HCT116 (cell line): ENCODE measurements around the gene PLEKHG5. TPM values are rescaled to one million over a fixed set of nuclear protein-coding genes. Genes with fewer than 3 reads are reported as not detected.
"Not testable (repeated sequence)": the region's sequence is repeated elsewhere in the genome, so short reads cannot be mapped to it uniquely, and the experiment has no call there.

Experiments used
- ATAC-seq: fragments of 200-7000 bp; cut with Tn5 transposase; 2 replicates; pipeline ENCODE4 v1.9.1; 2020; ENCODE audit warnings: mild to moderate bottlenecking, moderate library complexity
- BruUV-seq: library from RNA; stranded (reverse); fragments of 400-500 nt; replicated peaks from 2 replicates; lab custom pipeline; 2021; lab: Mats Ljungman, UMichigan
- CTCF ChIA-PET: fragments of 300-600 bp; sonication (Branson Sonifier 250); formaldehyde crosslinking; loops from one replicate; lab custom pipeline; 2021; ENCODE audit warnings: antibody characterized with exemption; lab: Charles Lee
- POLR2A ChIA-PET: fragments of 300-600, 350-600 bp; sonication (Branson Sonifier 250); formaldehyde crosslinking; loops from one replicate; lab custom pipeline; 2021; ENCODE audit warnings: antibody characterized with exemption; lab: Charles Lee
- RAD21 ChIA-PET, 2 experiments: fragments of 300-600 bp; sonication (Branson Sonifier 250); formaldehyde crosslinking; loops; one replicate each; lab custom pipeline; 2023; ENCODE audit warnings: low total read pairs in 2 of 2; ENCODE audit not compliant: uncharacterized antibody in 2 of 2, unreplicated experiment in 2 of 2, low non-redundant PET in 1 of 2; lab: Charles Lee
- DNase-seq: peaks from one replicate; pipeline ENCODE4 v3.0.0-alpha.2; 2010; ENCODE audit warnings: low read depth, low spot score
- H2AFZ ChIP-seq: fragments of 200-600 bp; shearing (Covaris generic), sonication (generic); 2 replicates; pipeline ENCODE4 v1.6.1; 2017; ENCODE audit warnings: low read depth, mixed run types, mixed read lengths, antibody characterized with exemption, low read length; ENCODE audit not compliant: poor library complexity, severe bottlenecking
- H3K27ac ChIP-seq: 2 replicates; pipeline ENCODE4 v1.5.1; 2012; ENCODE audit warnings: low read depth, low read length
- H3K27me3 ChIP-seq: fragments of 200-600 bp; sonication (generic); 2 replicates; pipeline ENCODE4 v1.6.1; 2016; ENCODE audit warnings: mixed run types, low read length, mixed read lengths; ENCODE audit not compliant: insufficient read depth
- H3K36me3 ChIP-seq, 2 experiments: fragments of 200-500 bp in 1 of 2; fragments of 200-600 bp in 1 of 2; sonication (Bioruptor generic) in 1 of 2; sonication (generic) in 1 of 2; 2 replicates each; pipeline versions ENCODE4 v1.5.1 to v1.6.1; 2014 to 2016; ENCODE audit warnings: low read length in 2 of 2, inconsistent platforms in 1 of 2, mixed read lengths in 1 of 2, mixed run types in 1 of 2; ENCODE audit not compliant: insufficient read depth in 2 of 2, control insufficient read depth in 1 of 2
- H3K4me1 ChIP-seq, 2 experiments: fragments of 200-600 bp in 1 of 2; sonication (generic) in 1 of 2; 2 replicates each; pipeline versions ENCODE4 v1.5.1 to v1.6.1; 2012 to 2017; ENCODE audit warnings: low read length in 2 of 2, inconsistent platforms in 1 of 2, mild to moderate bottlenecking in 1 of 2, mixed read lengths in 1 of 2, mixed run types in 1 of 2, moderate library complexity in 1 of 2; ENCODE audit not compliant: insufficient read depth in 2 of 2, control insufficient read depth in 1 of 2
- H3K4me2 ChIP-seq: fragments of 200-600 bp; sonication (generic); 2 replicates; pipeline ENCODE4 v1.6.1; 2017; ENCODE audit warnings: mixed run types, low read length, mixed read lengths
- H3K4me3 ChIP-seq, 2 experiments: fragments of 200-600 bp in 1 of 2; sonication (generic) in 1 of 2; replicated peaks in 1 of 2; 2 replicates each; pipeline ENCODE4 v1.5.1; 2011 to 2016; ENCODE audit warnings: low read length in 2 of 2, control low read depth in 1 of 2, low read depth in 1 of 2, mild to moderate bottlenecking in 1 of 2, mixed read lengths in 1 of 2, mixed run types in 1 of 2
- H3K79me2 ChIP-seq: fragments of 200-600 bp; sonication (generic); 2 replicates; pipeline ENCODE4 v1.6.1; 2017; ENCODE audit warnings: mild to moderate bottlenecking, mixed run types, low read length, moderate library complexity, mixed read lengths; ENCODE audit not compliant: insufficient read depth
- H3K9ac ChIP-seq: fragments of 200-600 bp; sonication (generic); 2 replicates; pipeline ENCODE4 v1.6.1; 2016; ENCODE audit warnings: low read length, mixed read lengths
- H3K9me2 ChIP-seq: fragments of 200-600 bp; sonication (generic), shearing (Covaris generic); 2 replicates; pipeline ENCODE4 v1.6.1; 2017; ENCODE audit warnings: mixed run types, mild to moderate bottlenecking, moderate library complexity; ENCODE audit not compliant: insufficient read depth
- H3K9me3 ChIP-seq, 2 experiments: fragments of 200-500 bp in 1 of 2; fragments of 200-600 bp in 1 of 2; sonication (Bioruptor generic) in 1 of 2; sonication (generic) in 1 of 2; 2 replicates each; pipeline ENCODE4 v1.6.1; 2014 to 2017; ENCODE audit warnings: low read length in 2 of 2, mixed read lengths in 2 of 2, inconsistent platforms in 1 of 2, low read depth in 1 of 2, mild to moderate bottlenecking in 1 of 2, mixed run types in 1 of 2, moderate library complexity in 1 of 2; ENCODE audit not compliant: control insufficient read depth in 1 of 2, insufficient read depth in 1 of 2
- H4K20me1 ChIP-seq: fragments of 200-600 bp; sonication (generic), shearing (Covaris generic); 2 replicates; pipeline ENCODE4 v1.6.1; 2017; ENCODE audit warnings: mixed run types, mild to moderate bottlenecking, moderate library complexity; ENCODE audit not compliant: insufficient read depth
- EGR1 ChIP-seq: IDR thresholded peaks from 2 replicates; pipeline ENCODE4 v1.6.1; 2012; ENCODE audit warnings: low read depth
- FOSL1 ChIP-seq: IDR thresholded peaks from 2 replicates; pipeline ENCODE4 v1.6.1; 2012; ENCODE audit warnings: low read depth
- POLR2AphosphoS5 ChIP-seq: IDR thresholded peaks from 2 replicates; pipeline ENCODE4 v1.6.1; 2011; ENCODE audit warnings: mild to moderate bottlenecking, low read depth, low read length, moderate library complexity
- SIN3A ChIP-seq: IDR thresholded peaks from 2 replicates; pipeline ENCODE4 v1.6.1; 2012; ENCODE audit warnings: low read depth
- SP1 ChIP-seq: IDR thresholded peaks from 2 replicates; pipeline ENCODE4 v1.6.1; 2012; ENCODE audit warnings: low read depth
- ZBTB33 ChIP-seq: IDR thresholded peaks from 2 replicates; pipeline ENCODE4 v1.6.1; 2011; ENCODE audit warnings: mild to moderate bottlenecking, low read length, moderate library complexity; ENCODE audit not compliant: insufficient replicate concordance; ENCODE audit errors: extremely low read depth
- intact Hi-C: fragments of 100-400 bp; cut with micrococcal nuclease; formaldehyde crosslinking; loops from 2 replicates; pipeline ENCODE4 v1.10.0; 2022
- total RNA-seq: library from RNA; stranded (reverse); gene quantifications from one replicate; pipeline ENCODE4 v1.2.1, GENCODE V29; 2021; ENCODE audit not compliant: unreplicated experiment
- TF ChIP-seq, protein P1 (sequence below): IDR thresholded peaks from 2 replicates; pipeline ENCODE4 v1.6.1; 2012

PLEKHG5 gene
- total RNA-seq, 1 experiment from 2014 or later, result 33.0 TPM

- 0 out of 4 replicates have a peak, but pooled peaks cover 0 to 2% of the 10 kb centered on the region in 2 experiments for H3K36me3 ChIP-seq
- no peak overlapping the region for H2AFZ ChIP-seq
- BruUV-seq, result no TSS peak
- H3K79me2 ChIP-seq, result no peaks in the 10 kb centered on the region
- no peak for TF ChIP-seq EGR1
- TF ChIP-seq POLR2AphosphoS5, result no peak
- TF ChIP-seq FOSL1, result no peak
- TF ChIP-seq SIN3A, result no peak
- TF ChIP-seq, protein P1, sequence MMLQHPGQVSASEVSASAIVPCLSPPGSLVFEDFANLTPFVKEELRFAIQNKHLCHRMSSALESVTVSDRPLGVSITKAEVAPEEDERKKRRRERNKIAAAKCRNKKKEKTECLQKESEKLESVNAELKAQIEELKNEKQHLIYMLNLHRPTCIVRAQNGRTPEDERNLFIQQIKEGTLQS, result no peak
- no peak for TF ChIP-seq SP1
- no peak for TF ChIP-seq ZBTB33
- CTCF ChIA-PET, result no interaction called here
- no peak overlapping the region for H3K27ac ChIP-seq
- H3K9me2 ChIP-seq, result no peaks in the 10 kb centered on the region
- no peaks in the 10 kb centered on the region for H3K27me3 ChIP-seq
- no peaks in the 10 kb centered on the region for H3K9me3 ChIP-seq
- no peak for ATAC-seq
- H3K4me1 ChIP-seq, result peaks cover 0 to 11% of the 10 kb centered on the region in 2 experiments; a peak in 2 of 4 replicates
- intact Hi-C loops, result no loop called here
- H4K20me1 ChIP-seq, result no peaks in the 10 kb centered on the region
- no peak for DNase-seq
- H3K4me2 ChIP-seq, result no peak overlapping the region
- RAD21 ChIA-PET, result no interaction called here
- no peak overlapping the region for H3K4me3 ChIP-seq
- POLR2A ChIA-PET, result no interaction called here
- no peak overlapping the region for H3K9ac ChIP-seq
These were observed 36.4 kb downstream of the PLEKHG5 start for GRCh38 chr1:6454856-6455751.

- BruUV-seq, CTCF ChIA-PET, RAD21 ChIA-PET, POLR2A ChIA-PET, H2AFZ ChIP-seq, H3K9me2 ChIP-seq, H3K9me3 ChIP-seq, H3K4me3 ChIP-seq, H3K79me2 ChIP-seq, DNase-seq, ATAC-seq, H3K27me3 ChIP-seq, H3K36me3 ChIP-seq, H3K9ac ChIP-seq, intact Hi-C loops, H3K27ac ChIP-seq, H4K20me1 ChIP-seq, H3K4me2 ChIP-seq: not testable (repeated sequence)
- peaks cover 8 to 20% of the 10 kb centered on the region in 2 experiments; a peak in 3 of 4 replicates for H3K4me1 ChIP-seq
These were observed 37.3 kb downstream of the PLEKHG5 start for GRCh38 chr1:6453895-6454855.
